ENCODE measurements around the gene PRELID3B.

Gene PRELID3B

GRCh38 chr20:59027741-59028320 lies 14.8 kb downstream of the PRELID3B start:
- no peak overlapping the region for H3K4me2 ChIP-seq (ENCODE audit: low read length, poor library complexity, severe bottlenecking)
- no peak overlapping the region for H3K23ac ChIP-seq (ENCODE audit: low read length in 2 of 2)
- peaks cover 24 to 74% of the 10 kb centered on the region in 2 experiments for H3K36me3 ChIP-seq (ENCODE audit: control insufficient read depth in 1 of 2, insufficient read depth in 2 of 2, low read depth in 1 of 2, low read length in 2 of 2)
- H3K4ac ChIP-seq (ENCODE audit: low read depth in 1 of 2, low read length in 2 of 2), result no peak overlapping the region
- H2BK5ac ChIP-seq (ENCODE audit: low read depth, low read length, poor library complexity, severe bottlenecking), result no peak overlapping the region
- H2BK120ac ChIP-seq (ENCODE audit: low read depth, low read length), result no peak overlapping the region
- no peak overlapping the region for H4K8ac ChIP-seq (ENCODE audit: low read length)
- no peak overlapping the region for H3K27ac ChIP-seq (ENCODE audit: low read length, poor library complexity, severe bottlenecking)
- H3K9me3 ChIP-seq (ENCODE audit: control insufficient read depth, low read length), result no peaks in the 10 kb centered on the region
- no peak overlapping the region for H3K18ac ChIP-seq (ENCODE audit: low read depth in 1 of 2, low read length in 2 of 2)
- no peak overlapping the region for H4K91ac ChIP-seq (ENCODE audit: low read length)
- peak overlapping the region in 1 of 2 experiments; percentile 59 for H3K4me3 ChIP-seq (ENCODE audit: insufficient read depth in 1 of 2, low read depth in 1 of 2, low read length in 2 of 2)
- peaks cover 8% of the 10 kb centered on the region for H3K4me1 ChIP-seq (ENCODE audit: control insufficient read depth, insufficient read depth, low read depth, low read length)
- no peak overlapping the region for H2AFZ ChIP-seq (ENCODE audit: low read depth, low read length)
- H3K9ac ChIP-seq (ENCODE audit: low read length), result peak overlapping the region; percentile 91
- H2BK12ac ChIP-seq (ENCODE audit: low read length in 2 of 2), result no peak overlapping the region
- no peak overlapping the region for H2BK15ac ChIP-seq (ENCODE audit: low read depth, poor library complexity, severe bottlenecking)
- no peak overlapping the region for H2AK5ac ChIP-seq (ENCODE audit: low read length, severe bottlenecking)
- no peak overlapping the region for H3K14ac ChIP-seq (ENCODE audit: low read length in 2 of 2)
- 51% methylated on average over 7 of the region's 8 CpGs for WGBS
- H3K79me1 ChIP-seq (replicated peaks; ENCODE audit: low read length, poor library complexity, severe bottlenecking), result peaks cover 9% of the 10 kb centered on the region
- H3K27me3 ChIP-seq (ENCODE audit: control insufficient read depth in 1 of 2, insufficient read depth in 1 of 2, low read length in 2 of 2), result no peaks in the 10 kb centered on the region
- DNase-seq, result peak; percentile 47

- Histone ChIP-seq H2BK5ac (ENCODE audit: low read depth, low read length, poor library complexity, severe bottlenecking) (no peak overlapping the region), H4K8ac (ENCODE audit: low read length) (no peak overlapping the region), H2BK12ac (ENCODE audit: low read length in 2 of 2) (no peak overlapping the region), H2BK15ac (ENCODE audit: low read depth, poor library complexity, severe bottlenecking) (no peak overlapping the region), H3K4me2 (ENCODE audit: low read length, poor library complexity, severe bottlenecking) (no peak overlapping the region), H3K9ac (ENCODE audit: low read length) (peak overlapping the region; percentile 18), H3K18ac (ENCODE audit: low read depth in 1 of 2, low read length in 2 of 2) (no peak overlapping the region), H3K36me3 (ENCODE audit: control insufficient read depth in 1 of 2, insufficient read depth in 2 of 2, low read depth in 1 of 2, low read length in 2 of 2) (peaks cover 27 to 81% of the 10 kb centered on the region in 2 experiments), H3K14ac (ENCODE audit: low read length in 2 of 2) (no peak overlapping the region), H2BK120ac (ENCODE audit: low read depth, low read length) (no peak overlapping the region), H3K4ac (ENCODE audit: low read depth in 1 of 2, low read length in 2 of 2) (no peak overlapping the region), H3K27ac (ENCODE audit: low read length, poor library complexity, severe bottlenecking) (no peak overlapping the region), H3K9me3 (ENCODE audit: control insufficient read depth, low read length) (no peaks in the 10 kb centered on the region), H3K79me1 (replicated peaks; ENCODE audit: low read length, poor library complexity, severe bottlenecking) (peaks cover 13% of the 10 kb centered on the region), H2AK5ac (ENCODE audit: low read length, severe bottlenecking) (no peak overlapping the region), H2AFZ (ENCODE audit: low read depth, low read length) (no peak overlapping the region), H3K4me3 (ENCODE audit: insufficient read depth in 1 of 2, low read depth in 1 of 2, low read length in 2 of 2) (no peak overlapping the region), H4K91ac (ENCODE audit: low read length) (no peak overlapping the region), H3K23ac (ENCODE audit: low read length in 2 of 2) (no peak overlapping the region), H3K27me3 (ENCODE audit: control insufficient read depth in 1 of 2, insufficient read depth in 1 of 2, low read length in 2 of 2) (no peaks in the 10 kb centered on the region), H3K4me1 (ENCODE audit: control insufficient read depth, insufficient read depth, low read depth, low read length) (peaks cover 8% of the 10 kb centered on the region)
- no peak for DNase-seq
- 87% methylated on average over 5 of the region's 5 CpGs for WGBS
Observed at GRCh38 chr20:59026904-59027740, 15.5 kb downstream of the PRELID3B start.

- Histone ChIP-seq H3K79me1 (replicated peaks; ENCODE audit: low read length, poor library complexity, severe bottlenecking) (peaks cover 13% of the 10 kb centered on the region), H4K91ac (ENCODE audit: low read length) (no peak overlapping the region), H3K27ac (ENCODE audit: low read length, poor library complexity, severe bottlenecking) (no peak overlapping the region), H2BK5ac (ENCODE audit: low read depth, low read length, poor library complexity, severe bottlenecking) (no peak overlapping the region), H2AK5ac (ENCODE audit: low read length, severe bottlenecking) (no peak overlapping the region), H2BK120ac (ENCODE audit: low read depth, low read length) (no peak overlapping the region), H3K36me3 (ENCODE audit: control insufficient read depth in 1 of 2, insufficient read depth in 2 of 2, low read depth in 1 of 2, low read length in 2 of 2) (peaks cover 27 to 81% of the 10 kb centered on the region in 2 experiments), H3K4me2 (ENCODE audit: low read length, poor library complexity, severe bottlenecking) (no peak overlapping the region), H3K4ac (ENCODE audit: low read depth in 1 of 2, low read length in 2 of 2) (no peak overlapping the region), H3K23ac (ENCODE audit: low read length in 2 of 2) (no peak overlapping the region), H3K27me3 (ENCODE audit: control insufficient read depth in 1 of 2, insufficient read depth in 1 of 2, low read length in 2 of 2) (no peaks in the 10 kb centered on the region), H3K4me1 (ENCODE audit: control insufficient read depth, insufficient read depth, low read depth, low read length) (peaks cover 2% of the 10 kb centered on the region), H2BK12ac (ENCODE audit: low read length in 2 of 2) (no peak overlapping the region), H3K18ac (ENCODE audit: low read depth in 1 of 2, low read length in 2 of 2) (no peak overlapping the region), H2AFZ (ENCODE audit: low read depth, low read length) (no peak overlapping the region), H4K8ac (ENCODE audit: low read length) (no peak overlapping the region), H3K14ac (ENCODE audit: low read length in 2 of 2) (no peak overlapping the region), H3K9me3 (ENCODE audit: control insufficient read depth, low read length) (no peaks in the 10 kb centered on the region), H3K9ac (ENCODE audit: low read length) (no peak overlapping the region), H2BK15ac (ENCODE audit: low read depth, poor library complexity, severe bottlenecking) (no peak overlapping the region), H3K4me3 (ENCODE audit: insufficient read depth in 1 of 2, low read depth in 1 of 2, low read length in 2 of 2) (no peak overlapping the region)
- no peak for DNase-seq
- WGBS, result 89% methylated on average over 4 of the region's 4 CpGs
Observed at GRCh38 chr20:59025511-59025910, 17.1 kb downstream of the PRELID3B start.

GRCh38 chr20:59025086-59025485 lies 17.5 kb downstream of the PRELID3B start:
- Histone ChIP-seq H3K23ac (ENCODE audit: low read length in 2 of 2) (no peak overlapping the region), H3K4me2 (ENCODE audit: low read length, poor library complexity, severe bottlenecking) (no peak overlapping the region), H3K4me3 (ENCODE audit: insufficient read depth in 1 of 2, low read depth in 1 of 2, low read length in 2 of 2) (no peak overlapping the region), H3K27me3 (ENCODE audit: control insufficient read depth in 1 of 2, insufficient read depth in 1 of 2, low read length in 2 of 2) (no peaks in the 10 kb centered on the region), H4K8ac (ENCODE audit: low read length) (no peak overlapping the region), H4K91ac (ENCODE audit: low read length) (no peak overlapping the region), H2BK12ac (ENCODE audit: low read length in 2 of 2) (no peak overlapping the region), H3K4ac (ENCODE audit: low read depth in 1 of 2, low read length in 2 of 2) (no peak overlapping the region), H3K4me1 (ENCODE audit: control insufficient read depth, insufficient read depth, low read depth, low read length) (peaks cover 2% of the 10 kb centered on the region), H3K36me3 (ENCODE audit: control insufficient read depth in 1 of 2, insufficient read depth in 2 of 2, low read depth in 1 of 2, low read length in 2 of 2) (peaks cover 27 to 78% of the 10 kb centered on the region in 2 experiments), H2BK15ac (ENCODE audit: low read depth, poor library complexity, severe bottlenecking) (no peak overlapping the region), H2BK120ac (ENCODE audit: low read depth, low read length) (no peak overlapping the region), H3K14ac (ENCODE audit: low read length in 2 of 2) (no peak overlapping the region), H3K9me3 (ENCODE audit: control insufficient read depth, low read length) (no peaks in the 10 kb centered on the region), H3K79me1 (replicated peaks; ENCODE audit: low read length, poor library complexity, severe bottlenecking) (peaks cover 13% of the 10 kb centered on the region), H3K9ac (ENCODE audit: low read length) (no peak overlapping the region), H2BK5ac (ENCODE audit: low read depth, low read length, poor library complexity, severe bottlenecking) (no peak overlapping the region), H2AFZ (ENCODE audit: low read depth, low read length) (no peak overlapping the region), H3K18ac (ENCODE audit: low read depth in 1 of 2, low read length in 2 of 2) (no peak overlapping the region), H2AK5ac (ENCODE audit: low read length, severe bottlenecking) (no peak overlapping the region), H3K27ac (ENCODE audit: low read length, poor library complexity, severe bottlenecking) (no peak overlapping the region)
- 97% methylated on average over 2 of the region's 2 CpGs for WGBS
- no peak for DNase-seq
